H9 (cell line): ENCODE results near the gene ABCG1. TPM values are rescaled to one million over a fixed set of nuclear protein-coding genes. Genes with fewer than 3 reads are reported as not detected.
A peak's percentile ranks its signal among the peaks of the same experiment; 100 is the strongest.

Source experiments
- DNase-seq: peaks from one replicate; pipeline ENCODE4 v3.0.0-alpha.2; 2017
- H2AFZ ChIP-seq: one replicate; pipeline ENCODE4 v1.6.1; 2013; ENCODE audit warnings: mild to moderate bottlenecking, low read length, control low read depth, moderate library complexity
- H2AK5ac ChIP-seq: 2 replicates; pipeline ENCODE4 v1.6.1; 2013; ENCODE audit warnings: low read length, control low read depth, mixed read lengths; ENCODE audit not compliant: insufficient read length
- H2BK120ac ChIP-seq: one replicate; pipeline ENCODE4 v1.6.1; 2013; ENCODE audit warnings: low read depth, mild to moderate bottlenecking, low read length, control low read depth, inconsistent platforms; ENCODE audit not compliant: poor library complexity, severe bottlenecking
- H2BK12ac ChIP-seq: 2 replicates; pipeline ENCODE4 v1.6.1; 2013; ENCODE audit warnings: low read length, control low read depth, mixed read lengths, low read depth; ENCODE audit not compliant: insufficient read length
- H2BK15ac ChIP-seq: 2 replicates; pipeline ENCODE4 v1.6.1; 2013; ENCODE audit warnings: low read depth, low read length, control low read depth
- H2BK20ac ChIP-seq: one replicate; pipeline ENCODE4 v1.6.1; 2013; ENCODE audit warnings: low read depth, mild to moderate bottlenecking, low read length, control low read depth, inconsistent platforms; ENCODE audit not compliant: poor library complexity, severe bottlenecking
- H2BK5ac ChIP-seq: 2 replicates; pipeline ENCODE4 v1.6.1; 2013; ENCODE audit warnings: low read length, control low read depth, mixed read lengths; ENCODE audit not compliant: insufficient read length
- H3K14ac ChIP-seq: 2 replicates; pipeline ENCODE4 v1.6.1; 2013; ENCODE audit warnings: low read length, control low read depth; ENCODE audit not compliant: insufficient read depth
- H3K18ac ChIP-seq: 2 replicates; pipeline ENCODE4 v1.6.1; 2013; ENCODE audit warnings: low read depth, mild to moderate bottlenecking, mixed read lengths, low read length, control low read depth; ENCODE audit not compliant: insufficient read length
- H3K23ac ChIP-seq: 2 replicates; pipeline ENCODE4 v1.6.1; 2013; ENCODE audit warnings: low read length, control low read depth, mixed read lengths, low read depth; ENCODE audit not compliant: insufficient read length
- H3K23me2 ChIP-seq: 2 replicates; pipeline ENCODE4 v1.6.1; 2013; ENCODE audit warnings: low read depth, mild to moderate bottlenecking, mixed read lengths, low read length, control low read depth; ENCODE audit not compliant: insufficient read length, poor library complexity, severe bottlenecking
- H3K27ac ChIP-seq: 2 replicates; pipeline ENCODE4 v1.5.1; 2013; ENCODE audit warnings: low read length, control low read depth, mixed read lengths, low read depth; ENCODE audit not compliant: insufficient read length
- H3K27me3 ChIP-seq: 2 replicates; pipeline ENCODE4 v1.6.1; 2013; ENCODE audit warnings: low read length, control low read depth, inconsistent platforms; ENCODE audit not compliant: insufficient read depth
- H3K4ac ChIP-seq: 2 replicates; pipeline ENCODE4 v1.6.1; 2013; ENCODE audit warnings: low read depth, mild to moderate bottlenecking, control low read depth, inconsistent platforms, low read length, moderate library complexity
- H3K4me1 ChIP-seq: 2 replicates; pipeline ENCODE4 v1.6.1; 2013; ENCODE audit warnings: low read length, control low read depth, inconsistent platforms; ENCODE audit not compliant: insufficient read depth
- H3K4me2 ChIP-seq: 2 replicates; pipeline ENCODE4 v1.6.1; 2013; ENCODE audit warnings: low read length, control low read depth, mixed read lengths; ENCODE audit not compliant: insufficient read length, insufficient read depth
- H3K56ac ChIP-seq: 2 replicates; pipeline ENCODE4 v1.6.1; 2013; ENCODE audit warnings: low read depth, mild to moderate bottlenecking, mixed read lengths, low read length, control low read depth; ENCODE audit not compliant: insufficient read length
- H3K79me1 ChIP-seq: 2 replicates; pipeline ENCODE4 v1.6.1; 2013; ENCODE audit warnings: low read depth, mild to moderate bottlenecking, moderate library complexity, low read length, control low read depth, inconsistent platforms; ENCODE audit not compliant: insufficient read depth, poor library complexity, severe bottlenecking
- H3K79me2 ChIP-seq: 2 replicates; pipeline ENCODE4 v1.6.1; 2013; ENCODE audit warnings: low read length, control low read depth, inconsistent platforms; ENCODE audit not compliant: insufficient read depth
- H3K9ac ChIP-seq: 2 replicates; pipeline ENCODE4 v1.6.1; 2013; ENCODE audit warnings: low read length, control low read depth, mixed read lengths; ENCODE audit not compliant: insufficient read length; ENCODE audit errors: extremely low read depth
- H3K9me3 ChIP-seq: one replicate; pipeline ENCODE4 v1.6.1; 2013; ENCODE audit warnings: low read depth, low read length, inconsistent platforms; ENCODE audit not compliant: control insufficient read depth
- H3T11ph ChIP-seq: one replicate; pipeline ENCODE4 v1.6.1; 2013; ENCODE audit warnings: mild to moderate bottlenecking, low read length, control low read depth, inconsistent platforms
- H4K20me1 ChIP-seq: one replicate; pipeline ENCODE4 v1.6.1; 2013; ENCODE audit not compliant: control insufficient read depth, insufficient read length, insufficient read depth
- H4K5ac ChIP-seq: 2 replicates; pipeline ENCODE4 v1.6.1; 2013; ENCODE audit warnings: low read depth, mild to moderate bottlenecking, mixed read lengths, low read length, control low read depth; ENCODE audit not compliant: insufficient read length
- H4K8ac ChIP-seq: replicated peaks from 2 replicates; pipeline ENCODE4 v1.6.1; 2013; ENCODE audit warnings: low read length, control low read depth, mixed read lengths, low read depth; ENCODE audit not compliant: insufficient read length
- H4K91ac ChIP-seq: 2 replicates; pipeline ENCODE4 v1.6.1; 2013; ENCODE audit warnings: low read depth, mild to moderate bottlenecking, moderate library complexity, mixed read lengths, low read length, control low read depth; ENCODE audit not compliant: insufficient read length
- H3K27ac Mint-ChIP-seq, 3 experiments: 2 replicates in 2 of 3; 3 replicates in 1 of 3; pipeline ENCODE4 v1.8.0; 2020 to 2021; ENCODE audit warnings: mixed read lengths in 3 of 3, mild to moderate bottlenecking in 1 of 3, moderate library complexity in 1 of 3
- H3K27me3 Mint-ChIP-seq: 2 replicates; pipeline ENCODE4 v1.8.0; 2021; ENCODE audit warnings: low read depth, mild to moderate bottlenecking, moderate library complexity, mixed read lengths
- H3K36me3 Mint-ChIP-seq, 3 experiments: 2 replicates in 2 of 3; 3 replicates in 1 of 3; pipeline ENCODE4 v1.8.0; 2020 to 2021; ENCODE audit warnings: low read depth in 3 of 3, mixed read lengths in 3 of 3; ENCODE audit not compliant: insufficient read depth in 1 of 3
- H3K4me1 Mint-ChIP-seq, 2 experiments: 2 replicates each; pipeline ENCODE4 v1.8.0; 2020; ENCODE audit warnings: mixed read lengths in 2 of 2
- H3K4me3 Mint-ChIP-seq, 2 experiments: 2 replicates in 1 of 2; 3 replicates in 1 of 2; pipeline ENCODE4 v1.8.0; 2020 to 2021; ENCODE audit warnings: mild to moderate bottlenecking in 2 of 2, mixed read lengths in 2 of 2, moderate library complexity in 1 of 2
- H3K9me3 Mint-ChIP-seq, 2 experiments: 2 replicates in 1 of 2; 3 replicates in 1 of 2; pipeline ENCODE4 v1.8.0; 2020; ENCODE audit warnings: mild to moderate bottlenecking in 2 of 2, mixed read lengths in 2 of 2, moderate library complexity in 1 of 2
- CTCF ChIP-seq: fragments of 200-600 bp; sonication (generic); conservative IDR thresholded peaks from 3 replicates; pipeline ENCODE4 v1.8.0; 2021; ENCODE audit warnings: antibody characterized with exemption, mild to moderate bottlenecking
- WGBS: extraction: QIAGEN DNeasy Blood & Tissue Kit; methylation state at CpG from one replicate; pipeline ENCODE4 v1.1.7; 2013; ENCODE audit warnings: missing lambda C conversion rate, low lambda C conversion rate, mixed read lengths; ENCODE audit not compliant: insufficient read length; ENCODE audit errors: extremely low coverage; 5-methylcytosine and 5-hydroxymethylcytosine counted together
- total RNA-seq: library from RNA; stranded (reverse); gene quantifications from 2 replicates; pipeline ENCODE4 v1.2.1, GENCODE V29; 2021

Gene ABCG1
- total RNA-seq, 1 experiment from 2014 or later: 0.83 TPM

GRCh38 chr21:42289926-42290325 is 71.0 kb downstream of the ABCG1 start:
- H2BK12ac ChIP-seq: no peak overlapping the region
- no peak overlapping the region for H3K27ac ChIP-seq
- H2BK120ac ChIP-seq: no peak overlapping the region
- H4K8ac ChIP-seq: no peak overlapping the region
- peaks cover 12 to 13% (median 12%) of the 10 kb centered on the region in 3 experiments for H3K36me3 Mint-ChIP-seq
- H3K9me3 Mint-ChIP-seq: peaks cover 6 to 10% of the 10 kb centered on the region in 2 experiments
- no peak overlapping the region for H4K5ac ChIP-seq
- H3K23me2 ChIP-seq: no peaks in the 10 kb centered on the region
- no peak overlapping the region for H3K4me3 Mint-ChIP-seq
- no peak overlapping the region for H2BK20ac ChIP-seq
- WGBS: no CpG with 5 or more reads among the region's 18 CpGs
- H3K79me1 ChIP-seq: no peaks in the 10 kb centered on the region
- peaks cover 6 to 24% of the 10 kb centered on the region in 2 experiments; a peak in 3 of 4 replicates for H3K4me1 Mint-ChIP-seq
- TF ChIP-seq CTCF: no peak
- peaks cover 20% of the 10 kb centered on the region for H3K27me3 Mint-ChIP-seq
- H3K79me2 ChIP-seq: no peaks in the 10 kb centered on the region
- DNase-seq: no peak
- no peak overlapping the region for H3K23ac ChIP-seq
- H3K27me3 ChIP-seq: no peaks in the 10 kb centered on the region
- no peak overlapping the region for H3K9ac ChIP-seq
- no peak overlapping the region for H3K14ac ChIP-seq
- no peak overlapping the region for H3K56ac ChIP-seq
- H3K27ac Mint-ChIP-seq: 0 out of 7 replicates have a peak overlapping the region, but pooled peaks of 1 of the 3 experiments have one; percentile 33
- H3K4ac ChIP-seq: no peak overlapping the region
- H3T11ph ChIP-seq: no peak overlapping the region
- no peaks in the 10 kb centered on the region for H3K4me1 ChIP-seq
- no peak overlapping the region for H2AFZ ChIP-seq
- no peak overlapping the region for H2BK15ac ChIP-seq
- no peaks in the 10 kb centered on the region for H4K20me1 ChIP-seq
- H3K9me3 ChIP-seq: no peaks in the 10 kb centered on the region
- H4K91ac ChIP-seq: no peak overlapping the region
- no peak overlapping the region for H2AK5ac ChIP-seq
- no peak overlapping the region for H3K4me2 ChIP-seq
- no peak overlapping the region for H2BK5ac ChIP-seq
- no peak overlapping the region for H3K18ac ChIP-seq
